HuH-7 (cell line): ENCODE results near the gene PCMT1.
"Not testable (repeated sequence)": the region's sequence is repeated elsewhere in the genome, so short reads cannot be mapped to it uniquely, and the experiment has no call there.

Experiments used
- DNase-seq: peaks from one replicate; pipeline ENCODE4 v3.0.0; 2011; ENCODE audit warnings: low spot score

The PCMT1 gene

GRCh38 chr6:149820506-149820905, 71.0 kb downstream of the PCMT1 start:
- no peak for DNase-seq

DNA sequence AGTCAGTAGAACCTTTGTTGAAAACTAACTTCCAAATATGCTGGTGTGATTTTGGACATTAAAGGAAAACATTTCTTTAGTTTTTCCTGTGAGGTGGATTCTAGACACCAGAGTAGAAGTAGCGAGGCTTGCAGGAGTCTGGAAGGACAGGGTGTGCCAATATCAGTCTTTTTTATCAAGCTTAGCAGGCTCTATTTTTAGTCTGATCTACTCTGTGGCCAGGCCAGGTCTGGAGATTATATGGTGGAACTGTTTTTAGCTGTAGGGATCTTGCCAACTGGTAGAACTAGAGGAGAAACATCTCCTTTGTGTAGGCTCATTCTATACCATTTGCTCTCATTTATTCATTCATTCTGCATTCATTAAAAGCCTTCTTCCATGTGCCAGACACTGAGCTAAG, 72.0 kb downstream of the PCMT1 start:
- DNase-seq: no peak

DNA sequence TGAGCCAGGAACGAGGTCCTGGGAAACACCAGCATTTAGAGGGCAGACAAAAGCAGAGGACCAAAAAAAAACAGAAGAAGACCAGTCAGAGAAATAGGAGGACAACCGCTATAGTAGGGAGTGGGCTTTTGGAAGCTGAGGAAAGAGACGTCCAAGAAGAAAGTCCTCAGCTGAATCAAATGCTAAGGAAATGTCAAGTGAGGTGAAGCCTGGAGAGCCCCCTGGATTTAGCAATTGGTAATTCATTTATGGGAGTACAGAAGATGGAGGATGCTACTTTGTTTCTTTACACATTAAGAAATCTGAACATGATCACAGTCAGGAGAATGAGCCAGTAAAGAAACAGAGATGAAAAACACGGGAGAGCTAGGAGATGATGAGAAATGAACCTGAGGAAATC, 73.5 kb downstream of the PCMT1 start:
- no peak for DNase-seq

DNA sequence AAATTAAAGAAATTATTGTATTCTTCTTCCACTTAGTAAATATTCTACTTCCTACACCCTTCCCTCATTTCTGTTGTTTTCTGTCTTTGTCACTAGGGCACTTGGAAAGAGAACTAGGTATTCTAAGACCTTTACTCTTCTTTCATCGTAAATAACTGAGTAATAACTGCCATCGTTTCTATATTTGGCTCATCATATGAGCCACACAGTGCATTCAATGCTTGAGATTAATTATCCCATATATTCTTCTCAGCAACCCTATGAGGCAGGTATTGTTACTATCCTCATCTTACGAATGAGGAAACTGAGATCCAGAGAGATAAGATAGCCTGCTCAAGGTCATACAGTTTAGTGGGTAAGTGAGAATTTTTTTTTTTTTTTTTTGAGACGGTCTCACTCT, 75.8 kb downstream of the PCMT1 start:
- DNase-seq: no peak

GRCh38 chr6:149830731-149831307, 81.3 kb downstream of the PCMT1 start:
- DNase-seq: no peak

- DNase-seq: peak; percentile 39
These were observed 81.8 kb downstream of the PCMT1 start for GRCh38 chr6:149831308-149831820.

DNA sequence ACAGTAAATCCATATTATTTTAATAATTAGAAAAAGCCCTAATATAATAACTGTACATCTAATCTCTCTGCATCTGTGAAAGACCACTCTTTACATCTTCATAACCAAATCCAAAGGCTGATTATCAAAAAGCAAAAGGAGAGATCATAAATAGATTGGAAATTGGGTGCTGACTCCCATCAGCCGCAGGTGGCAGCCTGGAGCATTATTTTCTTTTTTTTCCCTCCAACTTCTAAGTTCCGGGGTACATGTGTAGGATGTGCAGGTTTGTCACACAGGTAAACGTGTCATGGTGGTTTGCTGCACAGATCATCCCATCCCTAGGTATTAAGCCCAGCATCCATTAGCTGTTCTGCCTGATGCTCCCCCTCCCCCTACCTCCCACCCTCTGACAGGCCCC, 84.1 kb downstream of the PCMT1 start:
- DNase-seq: no peak

DNA sequence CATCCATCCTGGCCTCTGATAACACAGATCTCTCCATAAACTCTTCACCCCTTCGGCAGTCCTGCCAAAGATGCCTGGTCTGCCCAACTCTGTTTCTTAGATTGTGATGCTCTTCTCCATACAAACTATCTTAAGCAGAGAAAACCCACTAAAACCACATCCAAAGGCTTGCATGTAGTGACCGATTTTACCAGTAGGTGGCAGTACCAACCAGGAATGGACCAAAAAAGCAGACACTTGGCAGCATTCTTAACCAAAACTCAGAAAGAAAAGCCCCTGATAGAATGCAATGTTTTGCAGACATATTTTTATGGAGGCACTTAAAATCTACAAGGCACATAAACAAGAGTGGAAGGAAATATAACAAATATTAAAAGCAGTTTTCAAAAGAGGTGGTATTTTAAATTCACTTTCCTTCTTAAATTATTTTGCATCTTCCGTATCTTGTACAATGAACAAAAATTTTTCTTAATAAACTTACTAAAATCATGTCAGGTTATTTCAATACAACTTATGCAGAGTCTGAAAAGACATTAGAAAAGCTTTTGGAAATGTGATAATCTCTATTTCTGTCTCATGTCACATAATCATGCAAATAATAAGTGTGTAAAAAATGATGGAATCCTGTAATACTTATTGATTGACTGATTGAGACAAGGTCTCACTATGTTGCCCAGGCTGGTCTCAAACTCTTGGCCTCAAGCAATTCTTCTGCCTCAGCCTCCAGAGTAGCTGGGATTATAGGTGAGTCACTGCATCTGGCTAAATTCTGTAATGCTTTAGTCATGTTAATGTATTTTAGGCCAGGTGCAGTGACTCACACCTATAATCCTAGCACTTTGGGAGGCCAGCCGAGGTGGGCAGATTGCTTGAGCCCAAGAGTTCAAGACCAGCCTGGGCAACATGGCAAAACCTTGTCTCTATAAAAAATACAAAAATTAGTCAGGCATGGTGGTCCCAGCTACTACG, 85.3 kb downstream of the PCMT1 start:
- DNase-seq: peak; percentile 58

- peak; percentile 96 for DNase-seq
These were observed 91.0 kb downstream of the PCMT1 start for GRCh38 chr6:149840345-149841075.

DNA sequence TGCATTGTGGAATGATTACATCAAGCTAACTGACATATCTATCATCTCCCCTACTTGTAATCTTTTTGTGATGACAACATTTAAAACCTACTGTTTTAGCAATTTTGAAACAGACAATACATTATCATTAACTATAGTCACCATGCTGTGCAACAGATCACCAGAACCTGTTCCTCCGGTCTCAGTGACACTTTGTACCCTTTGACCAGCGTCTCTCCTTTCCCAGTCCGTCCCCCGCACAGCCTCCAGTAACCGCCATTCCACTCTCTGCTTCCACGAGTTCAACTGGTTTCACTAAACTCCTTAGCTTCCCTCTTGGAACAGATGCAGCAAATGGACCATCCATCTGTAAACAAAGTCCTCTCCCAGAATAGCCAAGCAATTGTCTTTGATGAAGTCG, 92.8 kb downstream of the PCMT1 start:
- no peak for DNase-seq

DNA sequence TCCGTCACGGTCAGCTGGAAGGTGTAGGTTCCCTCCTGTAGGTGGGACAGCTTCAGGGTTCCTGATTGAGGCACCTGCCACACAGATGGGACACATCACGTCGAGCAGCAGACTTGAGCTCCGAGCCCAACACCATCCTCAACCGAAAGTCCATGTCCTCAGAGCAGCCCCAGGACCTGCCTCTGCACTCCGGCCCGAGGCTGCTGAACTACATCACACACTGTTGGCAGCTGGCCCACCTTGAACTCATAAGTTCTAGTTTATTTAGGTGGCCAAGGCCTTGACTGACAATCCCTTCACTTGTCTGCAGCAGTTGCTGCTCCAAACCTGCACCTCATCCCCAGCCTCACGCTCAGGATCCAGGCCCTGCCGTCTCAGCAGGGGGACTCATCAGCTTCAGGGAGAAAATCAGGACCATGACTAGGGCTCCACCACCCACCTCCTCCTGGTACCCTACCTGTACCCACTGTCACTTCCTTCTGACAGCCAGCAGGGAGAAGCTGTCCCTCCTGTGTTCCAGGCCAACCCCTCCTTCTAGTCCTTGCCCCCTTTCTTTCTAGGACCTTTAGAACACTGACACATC, 93.6 kb downstream of the PCMT1 start:
- DNase-seq: no peak

GRCh38 chr6:149844036-149844435, 94.5 kb downstream of the PCMT1 start:
- DNase-seq: not testable (repeated sequence)

GRCh38 chr6:149844480-149844879, 94.9 kb downstream of the PCMT1 start:
- DNase-seq: no peak

GRCh38 chr6:149845549-149845948, 96.0 kb downstream of the PCMT1 start:
- DNase-seq: no peak

- DNase-seq: no peak
These were observed 96.8 kb downstream of the PCMT1 start for GRCh38 chr6:149846321-149846720.

DNA sequence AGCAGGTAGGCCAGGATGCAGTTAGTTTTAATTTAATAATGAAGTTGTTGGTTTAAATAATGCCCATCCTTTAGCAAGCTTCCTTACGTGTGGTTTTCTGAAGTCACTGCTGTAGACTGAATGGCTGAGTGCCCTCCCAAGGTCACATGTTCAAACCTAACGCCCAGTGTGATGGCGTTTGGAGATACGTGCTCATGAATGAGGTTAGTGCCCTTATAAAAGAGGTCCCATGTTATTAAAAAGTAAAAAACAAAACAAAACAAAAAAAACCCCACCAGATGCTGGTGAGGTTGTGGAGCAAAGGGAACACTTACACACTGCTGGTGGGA, 98.4 kb downstream of the PCMT1 start:
- no peak for DNase-seq

DNA sequence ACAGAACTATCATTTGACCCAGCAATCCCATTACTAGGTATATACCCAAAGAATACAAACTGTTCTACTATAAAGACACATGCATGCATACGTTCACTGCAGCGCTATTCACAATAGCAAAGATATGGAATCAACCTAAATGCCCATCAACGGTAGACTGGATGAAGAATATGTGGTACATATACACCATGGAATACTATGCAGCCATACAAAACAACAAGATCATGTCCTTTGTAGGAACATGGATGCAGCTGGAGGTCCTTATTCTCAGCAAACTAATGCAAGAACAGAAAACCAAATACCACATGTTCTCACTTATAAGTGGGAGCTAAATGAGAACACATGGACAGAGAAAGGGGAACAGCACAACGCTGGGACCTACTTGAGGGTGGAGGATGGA, 98.8 kb downstream of the PCMT1 start:
- DNase-seq: not testable (repeated sequence)

DNA sequence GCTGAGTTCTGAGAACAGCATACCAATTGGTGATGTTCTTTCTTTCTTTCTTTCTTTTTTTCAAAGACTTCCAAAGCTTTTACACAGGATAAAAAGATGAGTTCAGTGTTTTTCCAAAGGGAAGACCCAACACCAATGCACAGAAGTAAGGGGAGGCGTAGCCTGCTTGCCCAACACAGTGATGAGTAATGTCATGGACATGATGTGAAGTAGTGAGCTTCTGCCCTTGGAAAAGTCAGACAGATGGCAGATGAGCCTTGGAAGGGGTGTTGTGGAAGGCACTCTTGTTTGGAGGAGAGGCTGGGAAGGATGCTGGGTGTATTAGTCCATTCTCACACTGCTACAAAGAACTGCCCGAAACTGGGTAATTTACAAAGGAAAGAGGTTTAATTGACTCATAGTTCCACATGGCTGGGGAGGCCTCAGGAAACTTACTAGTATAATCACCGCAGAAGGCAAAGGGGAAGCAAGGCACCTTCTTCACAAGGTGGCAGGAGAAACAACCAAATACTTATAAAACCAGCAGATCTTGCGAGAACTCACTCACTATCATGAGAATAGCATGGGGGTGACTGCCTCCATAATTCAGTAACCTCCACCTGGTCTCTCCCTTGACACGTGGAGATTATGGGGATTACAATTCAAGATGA, 102.0 kb downstream of the PCMT1 start:
- DNase-seq: no peak

DNA sequence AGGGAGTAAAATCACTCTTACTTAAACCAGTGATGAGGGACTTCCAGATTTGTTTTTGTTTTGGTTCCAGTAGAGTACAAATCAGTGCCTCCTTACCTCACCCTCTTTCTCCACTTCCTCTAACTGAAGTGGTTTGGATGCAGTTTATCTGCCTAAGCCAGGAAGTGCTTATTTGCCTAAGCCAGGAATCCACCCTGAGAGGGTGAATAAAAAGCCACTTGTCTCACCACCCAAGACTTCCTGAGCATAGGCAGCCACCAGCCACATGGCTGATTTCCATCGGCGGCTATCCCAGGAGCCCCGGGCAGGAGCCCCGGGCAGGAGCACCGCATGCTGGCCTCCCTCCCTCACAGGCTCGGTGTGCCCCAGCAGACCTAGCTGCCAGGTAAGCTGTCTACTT, 102.6 kb downstream of the PCMT1 start:
- DNase-seq: no peak

- no peak for DNase-seq
These were observed 103.3 kb downstream of the PCMT1 start for GRCh38 chr6:149852881-149853280.

DNA sequence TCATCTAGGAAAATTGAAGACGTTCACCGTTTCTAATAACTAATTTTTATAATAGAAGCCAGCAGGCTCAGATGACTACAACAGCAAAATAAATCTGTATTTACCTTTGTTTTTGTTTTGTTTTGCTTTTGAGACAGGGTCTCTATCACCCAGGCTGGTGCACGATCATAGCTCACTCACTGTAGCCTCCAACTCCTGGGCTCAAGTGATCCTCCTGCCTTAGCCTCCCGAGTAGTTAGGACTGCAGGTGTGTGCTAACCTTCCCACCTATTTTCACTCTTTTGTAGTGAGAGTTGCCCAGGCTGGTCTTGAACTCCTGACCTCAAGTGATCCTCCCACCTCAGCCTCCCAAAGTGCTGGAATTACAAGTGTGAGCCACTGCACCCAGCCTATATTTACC, 104.5 kb downstream of the PCMT1 start:
- not testable (repeated sequence) for DNase-seq

- no peak for DNase-seq
These were observed 105.0 kb downstream of the PCMT1 start for GRCh38 chr6:149854532-149854931.
